NCI-H1694 treated with DMSO at 0.1 percent for 48 hours (cell line): ENCODE measurements around the gene EMC6.
"Not testable (repeated sequence)": the region's sequence is repeated elsewhere in the genome, so short reads cannot be mapped to it uniquely, and the experiment has no call there.

Experiments
- DNase-seq: peaks from one replicate; lab custom pipeline; 2025; lab: John Stamatoyannopoulos, UW

EMC6 gene

DNA sequence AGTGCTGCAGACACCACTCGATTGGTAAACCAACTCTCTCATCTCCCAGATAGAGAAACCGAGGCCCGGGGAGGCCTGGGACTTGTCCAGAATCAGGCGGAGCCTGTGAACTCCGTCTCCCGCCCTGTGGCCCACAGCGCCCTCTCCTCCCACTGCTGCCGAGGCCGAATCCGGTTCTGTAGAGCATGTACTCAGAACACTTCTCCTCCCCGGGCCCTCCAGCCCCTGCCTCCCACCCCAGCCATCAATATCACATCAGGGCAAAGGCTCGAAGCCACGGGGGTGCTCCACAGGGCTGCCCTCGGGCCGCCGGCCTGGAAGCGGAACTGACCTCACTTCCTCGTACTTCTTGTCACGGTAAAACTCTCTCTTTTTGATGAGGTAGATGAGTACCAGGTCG, 13.0 kb downstream of the EMC6 start:
- no peak for DNase-seq

DNA sequence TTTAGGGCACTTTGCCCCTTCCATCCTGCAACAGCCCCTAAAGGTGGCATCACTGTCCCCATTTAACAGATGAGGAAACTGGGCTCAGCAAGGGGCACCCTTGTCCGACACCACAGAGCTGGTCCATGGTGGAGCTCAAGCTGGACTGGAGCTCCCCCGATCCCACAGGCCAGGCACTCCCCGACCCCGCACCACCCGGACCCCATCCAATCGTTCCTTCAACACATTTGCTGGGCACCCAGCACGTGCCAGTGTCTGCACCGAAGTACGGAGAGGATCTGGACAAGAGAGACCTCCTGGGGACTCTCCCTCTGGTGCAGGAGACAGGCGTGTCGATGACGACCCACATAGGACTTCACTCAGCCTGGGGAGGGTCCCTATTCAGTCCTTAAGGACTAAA, 13.4 kb downstream of the EMC6 start:
- no peak for DNase-seq

DNA sequence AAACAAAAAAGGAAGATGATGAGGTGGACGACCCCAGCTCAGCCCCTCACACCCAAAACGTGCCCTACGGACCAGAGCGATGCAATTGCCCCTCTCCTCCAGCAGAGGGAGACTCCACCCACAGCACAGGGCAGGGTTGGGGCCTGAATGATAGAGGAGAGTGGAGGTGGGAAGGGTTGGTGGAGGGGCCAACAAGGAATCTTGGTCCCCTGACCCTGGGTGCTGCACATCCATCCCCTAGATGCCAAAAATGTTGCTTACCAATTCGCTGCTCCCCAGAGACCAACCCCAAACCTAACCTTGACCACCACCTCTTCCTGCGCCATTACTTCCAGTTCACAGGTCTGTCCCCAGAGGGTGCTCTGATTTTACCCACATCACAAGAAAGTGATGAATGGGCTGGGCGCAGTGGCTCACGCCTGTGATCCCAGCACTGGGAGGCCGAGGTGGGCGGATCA, 14.5 kb downstream of the EMC6 start:
- no peak for DNase-seq

DNA sequence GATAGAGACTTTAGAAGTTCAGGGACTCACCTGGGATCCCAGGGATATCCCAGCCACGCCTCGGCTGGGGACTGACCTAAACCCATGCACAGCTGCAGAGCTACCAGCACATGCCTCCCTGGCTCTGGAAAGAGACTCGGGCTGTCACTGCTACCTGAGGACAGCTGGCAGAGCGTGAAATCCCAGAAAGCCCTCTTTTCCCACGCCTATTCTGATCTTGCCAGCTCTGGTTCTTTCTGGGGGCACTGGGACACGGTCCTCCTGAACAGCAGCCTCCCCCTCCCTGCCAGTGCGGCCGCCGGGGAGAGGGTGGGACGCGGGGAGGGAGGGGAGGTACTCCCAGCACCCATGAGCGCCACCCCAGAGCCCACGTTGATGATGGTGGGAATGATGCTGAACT, 16.6 kb downstream of the EMC6 start:
- DNase-seq, result no peak

DNA sequence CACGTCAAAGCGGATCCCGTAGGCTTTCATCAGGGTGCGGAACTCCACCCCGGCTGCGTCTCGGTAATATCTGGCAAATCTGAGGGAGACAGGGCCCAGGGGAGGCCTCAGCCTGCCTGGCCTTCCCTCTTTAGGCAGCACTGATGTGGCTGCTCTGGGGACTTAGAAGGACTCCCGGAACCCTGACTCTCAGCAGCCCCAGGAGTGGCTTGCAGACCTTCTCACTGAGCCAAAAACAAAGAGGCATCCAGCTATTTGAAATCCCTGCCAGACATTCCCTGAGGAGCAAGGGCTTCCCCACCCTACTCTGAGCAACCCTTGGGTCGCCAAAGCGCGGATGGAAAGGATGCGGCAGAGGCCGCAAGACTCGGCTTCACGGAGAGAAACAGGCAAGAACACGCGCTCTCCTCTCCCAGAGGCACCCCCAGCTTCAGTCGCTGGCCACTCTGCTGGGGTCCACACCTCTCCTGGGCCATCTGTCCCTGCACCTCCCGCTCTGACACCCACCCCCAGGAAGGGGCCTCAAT, 19.5 kb downstream of the EMC6 start:
- no peak for DNase-seq

DNA sequence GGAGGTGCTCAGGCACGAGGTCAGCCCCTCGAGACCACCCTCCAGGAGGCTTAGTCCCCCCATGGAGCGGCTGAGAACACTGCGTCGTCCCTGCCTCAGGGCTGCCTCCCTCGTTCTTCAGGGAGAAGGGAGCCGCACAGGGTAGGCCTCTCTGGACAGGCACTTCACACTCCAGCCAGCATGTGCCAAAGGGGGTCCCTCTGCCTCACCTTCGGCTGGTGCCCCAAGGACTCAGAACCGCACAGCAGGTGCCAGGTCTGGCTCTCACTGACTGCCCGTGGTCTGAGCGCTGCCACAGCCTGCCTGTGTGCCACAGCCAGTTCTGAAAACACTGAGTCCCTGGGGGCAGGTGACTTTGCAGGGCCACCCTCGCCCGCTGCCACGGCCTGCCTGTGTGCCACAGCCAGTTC, 20.2 kb downstream of the EMC6 start:
- no peak for DNase-seq

DNA sequence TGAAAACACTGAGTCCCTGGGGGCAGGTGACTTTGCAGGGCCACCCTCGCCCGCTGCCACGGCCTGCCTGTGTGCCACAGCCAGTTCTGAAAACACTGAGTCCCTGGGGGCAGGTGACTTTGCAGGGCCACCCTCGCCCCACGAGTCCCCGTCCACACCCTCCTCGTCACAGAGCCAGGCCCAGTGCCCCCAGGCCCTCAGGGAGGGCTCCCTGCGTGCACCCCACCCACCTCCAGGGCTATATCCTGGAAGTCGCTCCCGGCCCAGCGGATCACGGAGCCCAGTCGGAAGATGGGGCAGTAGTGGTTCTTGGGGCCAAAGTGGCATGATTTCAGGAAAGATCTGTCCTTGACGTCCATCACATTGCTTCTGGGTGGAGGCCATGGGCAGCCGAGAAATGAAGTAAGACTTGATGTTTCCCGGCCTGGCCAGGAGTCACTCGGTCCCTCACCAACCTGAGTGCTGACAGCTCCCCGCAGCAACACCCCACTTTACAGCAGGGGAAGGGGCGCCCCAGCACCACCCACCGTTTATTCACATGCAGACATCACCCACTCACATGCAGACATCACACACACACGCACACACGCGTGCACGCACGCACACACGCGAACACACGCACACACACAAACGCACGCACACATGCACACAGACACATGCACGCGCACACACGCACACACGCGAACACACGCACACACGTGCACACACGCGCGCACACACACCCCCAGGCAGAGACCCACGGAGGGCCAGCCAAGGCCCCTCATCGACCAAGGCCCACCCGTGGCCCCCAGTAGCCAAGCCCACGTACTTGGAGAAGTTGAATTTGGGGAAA, 20.9 kb downstream of the EMC6 start:
- no peak for DNase-seq

DNA sequence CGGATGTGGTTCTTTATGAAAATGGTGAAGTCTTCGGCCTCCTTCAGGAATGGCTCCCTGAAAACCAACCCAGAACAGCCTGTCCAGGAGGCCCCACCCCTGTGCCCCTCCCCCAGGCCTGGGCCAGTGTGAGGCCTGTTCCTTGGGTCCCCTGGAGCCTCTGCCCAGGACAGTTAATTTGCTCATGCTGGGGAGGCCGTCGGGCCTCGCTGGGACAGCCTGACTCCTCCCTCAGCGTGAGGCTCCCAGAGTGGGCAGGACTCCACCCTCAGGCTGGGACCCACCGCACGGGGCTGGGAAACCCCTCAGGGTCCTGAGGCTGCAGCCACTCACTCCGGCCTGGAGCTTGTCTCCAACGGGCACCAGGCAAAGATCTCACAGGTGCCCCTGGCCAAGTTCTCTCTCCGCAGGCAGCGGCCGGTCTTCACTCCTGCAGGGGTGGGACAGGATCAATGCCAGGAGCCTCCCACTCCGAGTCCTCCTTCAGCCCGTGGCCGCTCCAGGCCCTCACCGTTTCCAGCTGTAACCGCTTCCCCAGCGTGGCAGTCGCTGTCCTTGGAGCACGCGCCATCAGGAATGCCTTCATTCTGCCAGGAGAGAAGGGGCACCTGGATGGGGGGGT, 21.6 kb downstream of the EMC6 start:
- DNase-seq, result no peak

DNA sequence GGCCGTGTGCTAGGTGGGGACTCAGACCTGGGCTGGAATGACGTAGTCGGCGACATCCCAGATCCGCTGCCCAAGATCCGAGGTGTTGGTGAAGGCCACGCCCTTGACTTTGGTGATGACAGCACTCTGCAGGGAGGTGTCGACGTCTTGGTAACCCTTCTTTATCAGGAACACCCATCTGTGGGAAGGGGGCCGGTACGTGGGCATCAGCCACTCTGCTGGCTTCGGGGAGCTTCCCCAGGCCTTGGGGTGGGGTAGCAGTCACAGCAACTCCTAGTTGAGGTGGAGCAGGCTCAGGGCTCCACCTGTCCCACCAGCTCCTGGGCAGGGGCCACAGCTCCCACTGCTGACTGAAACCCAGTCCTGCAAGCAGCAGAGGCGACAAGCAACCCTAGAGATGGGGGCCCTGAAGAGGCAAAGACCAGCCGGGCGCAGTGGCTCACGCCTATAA, 23.0 kb downstream of the EMC6 start:
- DNase-seq, result no peak

DNA sequence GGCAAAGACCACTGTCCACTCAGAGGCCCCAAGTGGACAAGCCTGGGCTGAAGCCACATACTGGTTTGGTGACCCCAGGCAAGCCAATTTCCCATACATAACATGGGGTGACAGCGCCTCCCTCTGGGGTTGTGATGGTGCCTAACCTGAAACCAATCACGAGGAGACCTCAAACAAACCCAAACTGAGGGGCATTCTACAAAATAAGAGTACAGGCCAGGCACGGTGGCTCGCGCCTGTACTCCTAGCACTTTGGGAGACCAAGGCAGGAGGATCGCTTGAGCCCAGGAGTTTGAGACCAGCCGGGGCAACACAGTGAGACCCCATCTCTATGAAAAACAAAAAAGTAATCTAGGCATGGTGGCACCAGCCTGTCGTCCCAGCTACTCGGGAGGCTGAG, 23.7 kb downstream of the EMC6 start:
- DNase-seq, result no peak

DNA sequence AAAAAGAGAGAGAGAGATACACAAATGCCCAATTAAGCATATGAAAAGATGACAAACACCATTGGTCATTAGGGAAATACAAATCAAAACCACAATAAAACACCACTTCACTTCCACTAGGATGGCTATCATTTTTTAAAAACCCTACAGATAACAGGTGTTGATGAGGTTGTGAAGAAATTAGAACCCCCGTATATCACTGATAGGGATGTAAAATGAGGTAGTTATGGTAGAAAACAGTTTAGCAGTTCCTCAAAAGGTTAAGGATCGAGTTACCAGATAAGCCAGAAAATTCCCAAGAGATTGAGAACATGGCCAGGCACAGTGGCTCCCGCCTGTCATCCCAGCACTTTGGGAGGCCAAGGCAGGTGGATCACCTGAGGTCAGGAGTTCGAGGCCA, 24.5 kb downstream of the EMC6 start:
- DNase-seq, result no peak

DNA sequence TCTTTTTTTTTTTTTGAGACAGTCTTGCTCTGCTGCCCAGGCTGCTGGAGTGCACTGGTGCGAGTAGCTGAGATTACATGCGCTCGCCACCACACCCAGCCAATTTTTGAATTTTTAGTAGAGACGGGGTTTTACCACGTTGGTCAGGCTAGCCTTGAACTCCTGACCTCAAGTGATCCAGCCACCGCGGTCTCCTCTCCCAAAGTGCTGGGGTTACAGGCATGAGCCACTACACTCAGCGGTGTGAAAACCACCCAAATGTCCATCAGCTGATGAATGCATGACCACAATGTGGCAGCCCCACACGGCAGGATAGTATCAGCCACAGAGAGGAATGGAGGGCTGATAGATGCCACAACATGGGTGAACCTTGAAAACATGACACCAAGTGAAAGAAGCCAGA, 25.2 kb downstream of the EMC6 start:
- DNase-seq, result no peak

DNA sequence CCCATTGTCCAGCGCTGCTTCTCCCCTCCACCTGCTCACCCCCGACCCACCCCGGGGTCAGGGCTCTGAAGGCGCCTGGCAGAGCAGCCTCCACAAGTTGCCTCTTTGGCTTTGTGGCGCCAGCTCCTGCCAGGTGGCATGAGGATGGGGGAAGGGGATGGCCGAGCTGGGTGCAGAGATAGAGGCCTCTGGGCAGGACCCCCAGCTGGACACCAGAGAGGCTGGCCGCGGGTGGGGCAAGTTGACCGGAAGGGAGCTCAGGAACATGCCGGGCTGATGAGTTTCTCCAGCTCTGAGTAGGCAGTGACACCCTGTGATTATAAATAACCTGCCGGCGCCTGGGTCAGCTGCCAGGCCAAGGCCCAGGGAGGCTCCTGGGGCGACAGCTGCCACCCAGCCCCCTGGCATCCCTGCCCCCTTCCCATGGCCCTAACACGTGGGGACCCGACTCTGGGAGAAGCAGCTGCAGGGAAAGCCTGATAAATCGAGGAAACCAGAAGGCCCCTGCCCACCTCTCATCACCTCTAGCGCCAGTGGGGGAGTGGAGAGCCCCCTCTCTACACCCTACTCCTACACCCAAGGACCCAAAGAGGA, 26.6 kb downstream of the EMC6 start:
- DNase-seq, result no peak

DNA sequence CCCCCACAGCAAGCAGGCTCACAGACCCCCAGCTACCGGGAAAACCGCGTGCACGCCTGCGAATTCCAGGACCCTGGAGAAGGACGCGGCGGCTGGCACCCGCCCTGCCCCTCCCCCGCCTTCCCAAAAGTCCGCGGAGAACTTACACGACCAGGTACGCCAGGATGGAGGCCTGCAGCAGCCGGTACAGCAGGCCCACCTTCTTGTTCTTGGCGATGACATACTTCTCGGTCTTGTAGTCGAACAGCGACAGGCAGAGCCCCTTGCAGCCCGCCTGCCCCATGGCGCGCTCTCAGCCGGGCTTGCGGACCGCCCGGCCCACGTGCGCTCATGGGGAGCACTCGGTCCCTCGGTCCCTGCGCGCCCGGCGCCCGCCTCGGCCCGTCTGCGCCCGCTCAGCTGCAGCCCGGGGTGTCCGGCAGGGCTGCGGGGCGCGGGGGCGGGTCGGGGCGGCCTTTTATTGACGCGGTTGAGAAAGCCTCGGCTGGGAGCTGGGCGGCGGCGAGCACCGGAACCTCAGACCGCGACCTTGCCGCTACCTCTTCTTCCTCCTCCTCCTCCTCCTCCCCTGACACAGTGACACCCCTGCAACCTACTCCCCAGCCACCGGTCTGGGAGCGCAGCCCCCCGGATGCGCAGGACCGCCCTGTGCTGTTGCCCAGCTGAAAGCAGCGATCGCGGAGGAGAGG, 27.3 kb downstream of the EMC6 start, which contains the start of gene P2RX5:
Gene P2RX5 (minus strand): TSS at position 433 of the 689 bp plus-strand sequence. CDS start 150 bp downstream, at position 283.
- DNase-seq, result no peak

DNA sequence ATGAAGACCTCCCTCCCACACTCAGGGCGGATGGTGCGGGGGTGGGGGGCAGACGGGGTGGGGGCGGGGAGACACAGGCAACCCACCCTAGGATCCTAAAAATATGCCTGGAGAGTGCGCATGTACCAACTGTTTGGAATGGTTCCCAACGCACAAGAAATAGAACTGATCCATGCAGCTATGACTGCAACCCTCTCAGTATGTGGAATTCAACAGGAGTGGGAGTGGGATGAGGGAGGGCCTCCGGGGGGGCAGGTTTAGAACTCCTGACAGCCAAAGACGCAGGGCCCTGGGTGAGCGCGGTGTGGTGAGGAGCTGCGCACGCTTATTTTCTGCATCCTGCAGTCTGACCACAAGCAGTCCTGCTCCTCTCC, 28.5 kb downstream of the EMC6 start:
- no peak for DNase-seq

DNA sequence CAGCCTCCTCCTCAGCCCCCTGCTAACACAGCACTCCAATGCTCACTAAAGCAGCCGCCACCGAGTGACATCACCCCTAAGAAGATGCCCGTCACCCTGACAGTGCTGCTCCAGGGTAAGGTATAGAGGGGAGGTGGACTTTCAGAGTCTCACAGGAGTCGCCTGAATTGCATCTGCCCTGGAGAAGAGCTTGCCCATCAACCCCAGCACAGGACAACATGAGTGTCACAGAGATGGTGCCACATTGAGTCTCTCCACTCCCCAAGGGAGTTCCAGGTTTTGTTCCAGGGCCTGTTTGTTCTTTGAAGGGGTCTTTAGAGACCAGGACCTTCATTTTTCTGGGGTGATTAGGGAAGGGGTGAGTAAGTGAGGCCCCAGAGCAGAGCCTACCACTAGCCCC, 29.5 kb downstream of the EMC6 start:
- DNase-seq, result no peak

DNA sequence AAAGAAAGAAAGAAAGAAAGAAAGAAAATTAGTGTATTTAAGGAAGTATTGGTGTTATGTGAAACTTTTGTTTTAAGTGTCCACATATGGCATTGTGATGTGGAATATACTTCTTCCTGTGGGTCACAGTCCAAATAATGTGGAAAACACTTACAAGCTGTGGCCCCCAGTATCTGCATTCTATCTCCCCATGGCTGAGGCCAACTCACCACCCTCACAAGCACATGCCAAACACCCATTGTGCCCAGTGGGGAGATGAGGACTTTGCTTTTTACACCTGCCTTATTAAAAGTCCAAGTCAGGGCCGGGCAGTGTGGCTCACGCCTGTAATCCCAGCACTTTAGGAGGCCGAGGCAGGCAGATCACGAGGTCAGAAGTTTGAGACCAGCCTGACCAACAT, 31.3 kb downstream of the EMC6 start:
- DNase-seq, result no peak

DNA sequence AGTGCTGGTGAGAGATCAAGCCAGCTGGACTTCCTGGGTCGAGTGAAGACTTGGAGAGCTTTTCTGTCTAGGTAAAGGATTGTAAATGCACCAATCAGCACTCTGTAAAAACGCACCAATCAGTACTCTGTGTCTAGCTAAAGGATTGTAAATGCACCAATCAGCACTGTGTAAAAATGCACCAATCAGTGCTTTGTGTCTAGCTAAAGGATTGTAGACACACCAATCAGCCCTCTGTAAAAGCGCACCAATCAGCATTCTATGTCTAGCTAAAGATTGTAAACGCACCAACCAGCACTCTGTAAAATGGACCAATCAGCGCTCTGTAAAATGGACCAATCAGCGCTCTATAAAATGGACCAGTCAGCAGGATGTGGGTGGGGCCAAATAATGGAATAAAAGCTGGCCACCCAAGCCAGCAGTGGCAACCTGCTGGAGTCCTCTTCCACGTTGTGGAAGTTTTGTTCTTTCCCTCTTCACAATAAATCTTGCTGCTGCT, 33.5 kb downstream of the EMC6 start:
- DNase-seq, result not testable (repeated sequence)

DNA sequence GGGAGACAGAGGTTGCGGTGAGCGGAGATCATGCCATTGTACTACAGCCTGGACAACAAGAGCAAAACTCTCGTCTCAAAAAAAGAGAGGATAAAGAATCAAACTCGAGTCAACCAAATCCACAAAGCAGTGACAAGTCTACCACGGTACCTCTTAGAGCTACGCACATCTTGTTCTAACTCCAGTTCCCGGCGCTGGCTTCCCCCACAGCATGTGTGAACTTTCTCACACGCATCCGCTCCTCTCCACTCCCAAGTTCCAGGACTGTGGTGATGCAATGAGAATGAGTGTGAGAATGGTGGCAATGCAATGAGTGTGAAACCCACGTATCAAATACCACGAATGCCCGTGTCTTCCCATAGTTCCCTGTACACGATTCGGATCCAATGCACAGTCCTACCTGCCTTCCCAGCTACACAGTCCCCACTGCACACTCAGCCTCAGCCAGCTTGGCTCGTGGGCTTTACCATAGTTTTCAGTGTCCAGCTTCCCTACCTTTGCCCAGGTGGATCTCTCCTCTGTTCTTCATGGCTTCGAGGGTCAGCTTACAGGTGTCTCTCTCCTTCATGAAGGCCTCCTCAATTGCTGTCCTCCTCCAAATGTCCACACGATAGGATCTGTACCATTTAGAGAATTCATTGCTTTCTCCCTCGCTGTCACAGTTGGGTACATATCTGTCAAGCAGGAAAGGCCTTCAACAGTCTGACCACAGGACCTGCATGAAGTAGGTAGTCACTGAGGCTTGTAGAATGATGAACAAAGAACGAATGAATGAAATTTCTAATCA, 36.5 kb downstream of the EMC6 start:
- no peak for DNase-seq

DNA sequence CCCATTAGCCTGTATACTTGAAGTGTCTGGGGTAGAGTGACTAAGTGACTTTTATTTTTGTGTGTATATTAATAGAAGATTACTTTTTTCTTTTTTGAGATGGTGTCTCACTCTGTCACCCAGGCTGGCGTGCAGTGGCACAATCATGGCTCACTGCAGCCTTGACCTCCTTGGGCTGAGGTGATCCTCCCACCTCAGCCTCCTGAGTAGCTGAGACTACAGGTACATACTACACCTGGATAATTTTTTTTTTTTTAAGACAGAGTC, 37.0 kb downstream of the EMC6 start:
- not testable (repeated sequence) for DNase-seq

DNA sequence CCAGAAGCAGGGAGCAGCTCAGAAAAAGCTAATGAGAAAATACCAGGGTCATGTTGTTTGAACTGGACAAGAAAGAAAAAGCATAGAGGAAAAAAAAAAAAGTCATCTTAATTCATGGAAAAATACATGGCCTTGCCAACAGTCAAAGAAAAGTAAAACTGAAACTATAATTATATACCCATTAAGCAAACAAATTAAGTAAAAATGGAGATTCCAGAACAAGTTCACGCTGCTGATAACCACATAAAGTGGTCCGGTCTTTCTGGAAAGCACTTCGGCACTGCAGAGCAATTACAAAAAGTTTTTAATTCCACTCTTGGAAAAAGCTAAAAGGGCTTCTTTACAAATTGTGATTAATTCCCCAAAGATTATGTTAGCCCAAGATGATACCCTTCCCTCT, 39.8 kb downstream of the EMC6 start:
- DNase-seq, result no peak

DNA sequence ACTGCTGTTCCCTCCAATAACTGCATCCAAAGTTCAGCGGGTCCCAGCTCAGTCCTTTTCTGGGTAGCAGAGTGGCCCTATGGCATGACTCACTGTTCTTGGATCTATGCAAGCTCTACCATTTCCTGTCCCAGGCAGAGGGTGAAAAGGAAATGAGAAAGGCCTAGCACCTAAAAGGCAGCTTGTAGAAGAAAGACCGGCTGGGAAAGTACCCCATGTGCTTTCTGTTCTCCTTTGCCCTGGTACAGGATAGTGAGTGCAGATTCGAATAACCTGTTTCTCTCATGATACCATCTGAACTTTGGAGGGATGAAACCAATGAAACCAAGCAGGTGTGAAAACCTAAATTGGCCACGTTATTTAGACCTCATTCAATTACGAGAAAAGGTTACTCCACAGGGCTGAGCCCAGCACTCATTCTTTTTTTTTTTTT, 42.4 kb downstream of the EMC6 start:
- no peak for DNase-seq
